Right atrium auricular region (tissue), 2 donors: ENCODE data around the gene ECE2. TPM values are rescaled to one million over a fixed set of nuclear protein-coding genes. Genes with fewer than 3 reads are reported as not detected.
"Not testable (repeated sequence)": the region's sequence is repeated elsewhere in the genome, so short reads cannot be mapped to it uniquely, and the experiment has no call there.

Experiments used
- DNase-seq: peaks from one replicate; pipeline ENCODE4 v3.0.0-alpha.2; 2019; ENCODE audit warnings: low spot score
- H3K27ac ChIP-seq, 2 donors: fragments of 200-600 bp; sonication (generic); 1 replicate in 1 of 2; 2 replicates in 1 of 2; pipeline ENCODE4 v1.5.1; 2016 to 2019
- H3K27me3 ChIP-seq, 2 donors: fragments of 200-600 bp; sonication (generic); one replicate each; pipeline versions ENCODE4 v1.5.1 to v1.6.0; 2017 to 2019
- H3K36me3 ChIP-seq: fragments of 200-600 bp; sonication (generic); one replicate; pipeline ENCODE4 v1.5.1; 2016
- H3K4me1 ChIP-seq, 2 donors: fragments of 200-600 bp; sonication (generic); one replicate each; pipeline versions ENCODE4 v1.5.1 to v1.6.0; 2017 to 2019
- H3K4me3 ChIP-seq, 2 donors: fragments of 200-600 bp; sonication (generic); 1 replicate in 1 of 2; 2 replicates in 1 of 2; pipeline ENCODE4 v1.5.1; 2017 to 2019; ENCODE audit warnings: mild to moderate bottlenecking in 1 of 2, moderate library complexity in 1 of 2
- H3K9me3 ChIP-seq, 2 donors: fragments of 200-600 bp; sonication (generic); one replicate each; pipeline ENCODE4 v1.5.1; 2019
- CTCF ChIP-seq, 2 donors: fragments of 200-600 bp; sonication (generic); IDR thresholded peaks; one replicate each; pipeline ENCODE4 v1.5.1; 2019; ENCODE audit warnings: antibody characterized with exemption in 2 of 2
- total RNA-seq, 2 donors: library from RNA; depleted of rRNA; stranded (reverse); fragments of >200 nt; gene quantifications; one replicate each; pipeline ENCODE4 v1.1.0, GENCODE V29; 2016

The ECE2 gene
- total RNA-seq, 2 donors from 2014 or later = 1.6 TPM; not detected in 1

DNA sequence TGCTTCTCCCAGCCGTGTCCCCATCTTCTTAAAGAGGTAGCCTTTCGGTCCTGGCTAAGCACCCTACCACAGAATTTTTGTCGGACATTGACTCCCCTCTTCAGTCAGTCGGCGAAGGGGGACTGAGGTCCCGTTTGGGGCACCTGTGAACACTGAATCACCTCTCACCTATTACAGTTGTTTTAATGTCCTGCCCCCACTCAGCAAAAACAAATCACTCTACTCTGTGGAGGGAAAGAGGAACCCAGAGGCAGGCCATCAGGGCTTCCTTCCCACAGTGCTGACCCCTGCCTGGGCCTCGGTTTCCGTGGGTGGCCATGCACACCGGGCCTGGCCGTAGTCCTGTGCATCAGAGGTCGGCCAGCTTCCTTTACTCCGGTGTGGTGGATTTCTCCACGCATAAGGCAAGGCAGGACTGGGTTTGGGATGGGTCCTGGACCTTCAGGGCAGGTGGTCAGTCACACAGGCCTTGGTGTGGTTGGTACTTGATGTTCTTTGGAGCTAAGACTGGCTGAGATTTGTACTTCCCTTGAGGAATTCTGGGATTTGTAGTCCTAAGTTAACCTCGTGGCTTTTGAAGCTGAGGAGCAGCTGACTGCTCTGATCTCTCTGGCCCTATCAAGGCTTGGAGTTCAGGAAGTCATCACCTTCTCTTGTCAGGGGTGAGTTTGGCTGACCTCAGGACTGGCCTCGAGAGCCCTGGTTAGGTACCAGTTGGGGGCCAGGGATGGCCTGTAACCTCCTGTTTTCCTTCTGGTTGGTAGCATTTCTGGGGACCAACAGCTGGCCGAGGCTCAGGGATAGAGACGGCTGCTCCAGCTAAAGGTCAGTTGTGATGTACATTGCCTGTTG, 61.0 kb downstream of the ECE2 start:
- peak; percentile 70 for DNase-seq

DNA sequence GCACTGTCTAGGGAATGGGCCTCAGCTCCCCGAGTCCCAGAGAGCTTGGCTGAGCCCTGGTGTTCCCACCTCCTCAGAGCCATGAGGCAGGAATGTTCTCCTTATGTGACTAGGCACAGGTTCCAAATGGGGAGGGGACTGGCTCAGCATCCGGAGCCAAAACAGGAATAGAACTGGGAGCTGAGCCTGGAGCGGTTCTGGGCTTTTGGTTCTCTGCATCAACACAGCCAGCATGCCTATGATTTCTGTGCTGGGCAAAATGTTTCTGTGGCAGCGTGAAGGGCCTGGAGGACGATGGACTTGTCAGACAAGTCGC, 61.5 kb downstream of the ECE2 start, which contains the start of gene FAM131A:
Gene FAM131A, plus strand, starts transcription at position 202 of the 316 bp plus-strand sequence. Its CDS starts 31 bp downstream, at position 233.
- TF ChIP-seq CTCF (IDR thresholded peaks at IDR 0.05) = no peak
- Histone ChIP-seq H3K4me3 (peak within 1 kb of the TSS; percentile 84 to 90), H3K27ac (peak within 1 kb of the TSS; percentile 98 to 99), H3K36me3 (peaks cover 43% of the 10 kb centered on the region), H3K27me3 (no peaks in the 10 kb centered on the region), H3K4me1 (peaks cover 0 to 50% of the 10 kb centered on the region in 2 donors), H3K9me3 (no peaks in the 10 kb centered on the region)
- peak; percentile 87 for DNase-seq

More for the DNA sequence above, 61.0 kb downstream of the ECE2 start:
- no peak for TF ChIP-seq CTCF (IDR thresholded peaks at IDR 0.05)
- Histone ChIP-seq H3K27me3 (no peaks in the 10 kb centered on the region), H3K9me3 (no peaks in the 10 kb centered on the region), H3K36me3 (peaks cover 43% of the 10 kb centered on the region), H3K4me1 (peaks cover 0 to 54% of the 10 kb centered on the region in 2 donors), H3K4me3 (peak overlapping the region; percentile 84 to 90), H3K27ac (peak overlapping the region; percentile 98 to 99)

DNA sequence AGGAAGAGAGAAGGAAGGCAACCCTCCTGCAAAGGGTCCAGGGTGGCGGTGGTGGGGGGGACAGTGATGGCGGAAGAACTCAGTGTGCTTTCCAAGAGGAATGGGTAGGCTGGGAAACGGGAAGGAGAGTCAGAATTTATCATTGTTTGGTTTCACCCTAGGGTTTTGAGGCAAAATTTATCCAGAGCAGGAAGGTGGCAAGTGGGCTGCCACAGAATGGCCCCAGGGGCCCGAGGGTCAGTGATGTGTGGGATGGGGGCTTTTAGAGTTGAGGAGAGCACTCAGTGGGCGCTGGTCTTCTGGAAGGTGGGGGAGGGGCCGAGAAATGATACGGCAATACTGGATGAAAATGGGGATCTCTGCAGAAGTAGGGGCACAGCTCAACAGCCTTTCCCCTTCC, 62.2 kb downstream of the ECE2 start:
- Histone ChIP-seq H3K4me1 (peaks cover 0 to 48% of the 10 kb centered on the region in 2 donors), H3K27ac (peak overlapping the region; percentile 98 to 99), H3K27me3 (no peaks in the 10 kb centered on the region), H3K36me3 (peaks cover 43% of the 10 kb centered on the region), H3K4me3 (peak overlapping the region; percentile 14 to 38), H3K9me3 (no peaks in the 10 kb centered on the region)
- DNase-seq = no peak
- no peak for TF ChIP-seq CTCF (IDR thresholded peaks at IDR 0.05)

DNA sequence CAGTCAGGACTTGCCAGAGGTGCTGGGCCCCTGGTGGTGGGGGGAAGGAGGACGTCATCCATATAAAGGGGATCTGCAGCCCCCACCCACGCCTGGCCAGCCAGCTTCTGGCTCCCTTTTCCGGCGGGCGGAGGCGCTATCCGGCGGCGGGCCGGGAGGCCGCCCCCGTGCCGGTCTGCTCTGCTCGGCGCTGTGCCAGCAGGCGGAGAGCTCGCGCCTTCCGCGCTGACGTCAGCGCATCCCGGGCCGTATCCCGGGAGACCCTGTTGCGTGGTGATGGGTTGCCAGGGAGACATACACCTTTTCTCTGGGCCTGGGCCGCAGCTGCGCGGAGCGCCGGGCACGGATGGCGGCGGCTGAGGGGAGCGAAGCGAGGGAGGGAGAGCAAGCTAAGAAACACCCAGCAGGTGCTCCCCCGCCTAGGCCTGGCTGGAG, 62.7 kb downstream of the ECE2 start:
- no peak for TF ChIP-seq CTCF (IDR thresholded peaks at IDR 0.05)
- H3K27me3 ChIP-seq = no peaks in the 10 kb centered on the region
- peak; percentile 92 for DNase-seq
- H3K4me1 ChIP-seq = peaks cover 0 to 48% of the 10 kb centered on the region in 2 donors
- H3K4me3 ChIP-seq = peak overlapping the region; percentile 14 to 38
- H3K27ac ChIP-seq = peak overlapping the region; percentile 98 to 99
- H3K36me3 ChIP-seq = peaks cover 43% of the 10 kb centered on the region
- H3K9me3 ChIP-seq = no peaks in the 10 kb centered on the region

- Histone ChIP-seq H3K27ac (peak overlapping the region; percentile 98 to 99), H3K4me1 (peaks cover 0 to 48% of the 10 kb centered on the region in 2 donors), H3K36me3 (peaks cover 43% of the 10 kb centered on the region), H3K4me3 (peak overlapping the region in 1 of 2 donors; percentile 38), H3K9me3 (no peaks in the 10 kb centered on the region), H3K27me3 (no peaks in the 10 kb centered on the region)
- no peak for DNase-seq
- no peak for TF ChIP-seq CTCF (IDR thresholded peaks at IDR 0.05)
These were observed 63.2 kb downstream of the ECE2 start for GRCh38 chr3:184339001-184339400.

DNA sequence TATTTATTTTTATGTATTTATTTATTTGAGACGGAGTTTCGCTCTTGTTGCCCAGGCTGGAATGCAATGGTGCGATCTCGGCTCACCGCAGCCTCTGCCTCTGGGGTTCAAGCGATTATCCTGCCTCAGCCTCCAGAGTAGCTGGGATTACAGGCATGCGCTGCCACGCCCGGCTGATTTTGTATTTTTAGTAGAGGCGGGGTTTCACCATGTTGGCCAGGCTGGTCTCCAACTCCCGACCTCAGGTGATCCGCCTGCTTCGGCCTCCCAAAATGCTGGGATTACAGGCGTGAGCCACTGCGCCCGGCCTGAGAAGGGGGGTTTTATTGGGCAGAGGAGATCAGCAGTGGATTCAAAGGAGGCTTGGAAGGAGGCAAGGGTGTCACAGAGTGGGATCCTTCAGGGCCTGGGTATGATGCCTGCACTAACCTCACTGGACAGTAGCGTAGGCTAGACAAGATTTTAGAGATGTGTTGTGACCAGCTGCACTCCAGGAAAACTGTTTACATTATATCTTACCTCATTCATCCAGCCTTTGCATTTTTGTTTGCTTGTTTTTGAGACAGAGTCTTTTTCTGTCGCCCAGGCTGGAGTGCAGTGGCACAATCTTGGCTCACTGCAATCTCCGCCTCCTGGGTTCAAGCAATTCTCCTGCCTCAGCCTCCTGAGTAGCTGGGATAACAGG, 63.8 kb downstream of the ECE2 start:
- H3K4me3 ChIP-seq, H3K9me3 ChIP-seq, H3K27me3 ChIP-seq, DNase-seq: not testable (repeated sequence)
- peaks cover 0 to 47% of the 10 kb centered on the region in 2 donors for H3K4me1 ChIP-seq
- H3K27ac ChIP-seq = peak overlapping the region in 1 of 2 donors; percentile 99
- peaks cover 42% of the 10 kb centered on the region for H3K36me3 ChIP-seq
